HG03045 (cell line): Measurements from ENCODE around the gene UBE2R2.

Experiments used
- ATAC-seq: cut with Tn5 transposase; IDR thresholded peaks from one replicate; pipeline ENCODE4 v1.9.1; 2021; ENCODE audit warnings: mild to moderate bottlenecking, moderate library complexity; ENCODE audit not compliant: unreplicated experiment

Gene UBE2R2

GRCh38 chr9:33880211-33881089 lies 63.5 kb downstream of the UBE2R2 start:
- ATAC-seq: no peak

GRCh38 chr9:33881635-33882034 lies 64.7 kb downstream of the UBE2R2 start:
- no peak for ATAC-seq

- ATAC-seq: no peak
Observed at GRCh38 chr9:33884856-33885701, 68.1 kb downstream of the UBE2R2 start.

GRCh38 chr9:33885948-33886347 lies 69.0 kb downstream of the UBE2R2 start:
- ATAC-seq: no peak

- no peak for ATAC-seq
Observed at GRCh38 chr9:33893861-33894260, 76.9 kb downstream of the UBE2R2 start.

- no peak for ATAC-seq
Observed at GRCh38 chr9:33894316-33894715, 77.4 kb downstream of the UBE2R2 start.

- ATAC-seq: no peak
Observed at GRCh38 chr9:33903157-33903780, 86.3 kb downstream of the UBE2R2 start.

- no peak for ATAC-seq
Observed at GRCh38 chr9:33905137-33905536, 88.2 kb downstream of the UBE2R2 start.

GRCh38 chr9:33906769-33907168 lies 89.8 kb downstream of the UBE2R2 start:
- ATAC-seq: no peak

- no peak for ATAC-seq
Observed at GRCh38 chr9:33907347-33907746, 90.4 kb downstream of the UBE2R2 start.

GRCh38 chr9:33908114-33908513 lies 91.2 kb downstream of the UBE2R2 start:
- no peak for ATAC-seq

- no peak for ATAC-seq
Observed at GRCh38 chr9:33908749-33909148, 91.8 kb downstream of the UBE2R2 start.

GRCh38 chr9:33913541-33913940 lies 96.6 kb downstream of the UBE2R2 start:
- no peak for ATAC-seq

- ATAC-seq: no peak
Observed at GRCh38 chr9:33914887-33915628, 98.1 kb downstream of the UBE2R2 start.

- ATAC-seq: no peak
Observed at GRCh38 chr9:33917036-33917435, 100.1 kb downstream of the UBE2R2 start.

GRCh38 chr9:33919276-33919897 lies 102.4 kb downstream of the UBE2R2 start:
- ATAC-seq: no peak

- no peak for ATAC-seq
Observed at GRCh38 chr9:33921967-33922895, 105.3 kb downstream of the UBE2R2 start.

- ATAC-seq: no peak
Observed at GRCh38 chr9:33923079-33923478, 106.1 kb downstream of the UBE2R2 start.

GRCh38 chr9:33923998-33924701 lies 107.2 kb downstream of the UBE2R2 start:
- no peak for ATAC-seq
